Suprapubic skin (tissue), 4 donors: ENCODE results near the gene TMPRSS11D. TPM values are rescaled to one million over a fixed set of nuclear protein-coding genes. Genes with fewer than 3 reads are reported as not detected.

Source experiments
- DNase-seq, 2 donors: peaks; one replicate each; pipeline ENCODE4 v3.0.0-alpha.2; 2019; ENCODE audit warnings: low spot score in 2 of 2
- H3K27ac ChIP-seq: fragments of 200-600 bp; sonication (generic); one replicate; pipeline ENCODE4 v1.5.1; 2019
- H3K27me3 ChIP-seq: fragments of 200-600 bp; sonication (generic); one replicate; pipeline ENCODE4 v1.5.1; 2019
- H3K36me3 ChIP-seq: fragments of 200-600 bp; sonication (generic); one replicate; pipeline ENCODE4 v1.5.1; 2019
- H3K4me1 ChIP-seq: fragments of 200-600 bp; sonication (generic); one replicate; pipeline ENCODE4 v1.5.1; 2019
- H3K4me3 ChIP-seq: fragments of 200-600 bp; sonication (generic); one replicate; pipeline ENCODE4 v1.5.1; 2019; ENCODE audit warnings: mild to moderate bottlenecking
- H3K9me3 ChIP-seq: fragments of 200-600 bp; sonication (generic); one replicate; pipeline ENCODE4 v1.5.1; 2019
- EP300 ChIP-seq: sonication (generic); formaldehyde crosslinking; IDR thresholded peaks from one replicate; pipeline ENCODE4 v1.6.1; 2017; ENCODE audit warnings: antibody characterized with exemption
- POLR2A ChIP-seq, 2 donors: fragments of 450-650 bp; IDR thresholded peaks; one replicate each; pipeline ENCODE4 v1.6.1; 2017; ENCODE audit warnings: antibody characterized with exemption in 2 of 2, mild to moderate bottlenecking in 2 of 2, moderate library complexity in 2 of 2
- POLR2AphosphoS5 ChIP-seq, 3 donors: sonication (generic); formaldehyde crosslinking; IDR thresholded peaks; one replicate each; pipeline ENCODE4 v1.6.1; 2017; ENCODE audit warnings: antibody characterized with exemption in 3 of 3
- WGBS: methylation state at CpG from one replicate; pipeline ENCODE4 v1.1.5; 2018; 5-methylcytosine and 5-hydroxymethylcytosine counted together
- total RNA-seq, 4 donors: library from RNA; depleted of rRNA; stranded (reverse); fragments of >200 nt; gene quantifications; one replicate each; pipeline ENCODE4 v1.1.0, GENCODE V29; 2016
- TF ChIP-seq, protein P1 (sequence below), 2 donors: fragments of 200-600 bp in 1 of 2; fragments of 450-650 bp in 1 of 2; sonication (generic) in 1 of 2; IDR thresholded peaks; one replicate each; pipeline ENCODE4 v1.5.1; 2016 to 2019; ENCODE audit warnings: antibody characterized with exemption in 2 of 2, mild to moderate bottlenecking in 1 of 2, moderate library complexity in 1 of 2

TMPRSS11D gene
- total RNA-seq, 4 donors from 2014 or later: 0.72 to 0.73 TPM; not detected in 2

DNA sequence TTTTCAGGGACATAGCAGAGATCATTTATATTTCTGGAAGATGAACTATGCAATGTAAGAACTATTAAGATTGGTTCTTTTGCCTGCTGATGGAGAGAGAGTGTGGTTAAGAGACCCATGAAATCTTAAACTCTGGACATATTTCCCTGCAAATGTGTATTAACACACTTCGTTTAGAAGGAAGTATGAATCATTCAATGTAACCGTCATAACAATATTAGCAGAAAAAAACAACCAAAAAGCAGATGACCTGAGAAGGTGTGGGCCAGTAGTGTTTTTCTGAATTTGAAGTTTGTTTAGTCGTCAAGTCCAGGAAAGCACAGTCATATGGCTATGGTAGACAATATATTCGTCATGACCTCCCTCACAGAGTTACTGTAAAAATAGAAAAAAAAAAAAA is 2.5 kb upstream of the TMPRSS11D start:
- no peaks in the 10 kb centered on the region for H3K36me3 ChIP-seq
- no peak overlapping the region for H3K4me3 ChIP-seq
- 65% methylated on average over 4 of the region's 4 CpGs for WGBS
- DNase-seq: no peak
- H3K9me3 ChIP-seq: no peaks in the 10 kb centered on the region
- H3K27me3 ChIP-seq: no peaks in the 10 kb centered on the region
- H3K27ac ChIP-seq: no peak overlapping the region
- peaks cover 6% of the 10 kb centered on the region for H3K4me1 ChIP-seq
- no peak for TF ChIP-seq POLR2AphosphoS5 (IDR thresholded peaks at IDR 0.05)
- TF ChIP-seq EP300: no peak
- TF ChIP-seq POLR2A (IDR thresholded peaks at IDR 0.05): no peak
- TF ChIP-seq, protein P1, sequence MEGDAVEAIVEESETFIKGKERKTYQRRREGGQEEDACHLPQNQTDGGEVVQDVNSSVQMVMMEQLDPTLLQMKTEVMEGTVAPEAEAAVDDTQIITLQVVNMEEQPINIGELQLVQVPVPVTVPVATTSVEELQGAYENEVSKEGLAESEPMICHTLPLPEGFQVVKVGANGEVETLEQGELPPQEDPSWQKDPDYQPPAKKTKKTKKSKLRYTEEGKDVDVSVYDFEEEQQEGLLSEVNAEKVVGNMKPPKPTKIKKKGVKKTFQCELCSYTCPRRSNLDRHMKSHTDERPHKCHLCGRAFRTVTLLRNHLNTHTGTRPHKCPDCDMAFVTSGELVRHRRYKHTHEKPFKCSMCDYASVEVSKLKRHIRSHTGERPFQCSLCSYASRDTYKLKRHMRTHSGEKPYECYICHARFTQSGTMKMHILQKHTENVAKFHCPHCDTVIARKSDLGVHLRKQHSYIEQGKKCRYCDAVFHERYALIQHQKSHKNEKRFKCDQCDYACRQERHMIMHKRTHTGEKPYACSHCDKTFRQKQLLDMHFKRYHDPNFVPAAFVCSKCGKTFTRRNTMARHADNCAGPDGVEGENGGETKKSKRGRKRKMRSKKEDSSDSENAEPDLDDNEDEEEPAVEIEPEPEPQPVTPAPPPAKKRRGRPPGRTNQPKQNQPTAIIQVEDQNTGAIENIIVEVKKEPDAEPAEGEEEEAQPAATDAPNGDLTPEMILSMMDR (IDR thresholded peaks at IDR 0.05): no peak

DNA sequence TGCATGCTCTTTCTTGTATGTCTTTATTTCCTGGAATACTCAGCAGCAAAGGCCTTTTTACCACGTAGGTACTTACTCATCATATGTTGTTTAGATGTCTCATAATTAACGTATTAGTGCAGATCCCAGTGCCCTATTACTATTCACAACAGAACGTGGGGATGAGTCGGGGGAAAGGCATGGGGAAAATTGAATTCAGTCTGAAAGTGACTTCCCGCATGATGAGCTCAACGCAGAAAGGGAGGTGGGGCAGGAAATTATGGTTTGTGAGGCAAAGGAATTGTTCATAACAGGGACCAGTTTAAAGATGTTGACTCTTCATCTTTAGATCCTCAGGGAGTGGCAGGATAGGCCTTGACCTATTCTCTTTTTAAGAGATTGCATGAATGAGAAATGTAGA is 2.0 kb upstream of the TMPRSS11D start:
- no peak overlapping the region for H3K27ac ChIP-seq
- peaks cover 6% of the 10 kb centered on the region for H3K4me1 ChIP-seq
- H3K9me3 ChIP-seq: no peaks in the 10 kb centered on the region
- whole genome bisulfite sequencing: 42% methylated on average over 6 of the region's 6 CpGs
- H3K27me3 ChIP-seq: no peaks in the 10 kb centered on the region
- DNase-seq: no peak
- no peak overlapping the region for H3K4me3 ChIP-seq
- TF ChIP-seq, protein P1 (IDR thresholded peaks at IDR 0.05): no peak
- TF ChIP-seq POLR2A (IDR thresholded peaks at IDR 0.05) (no peak), POLR2AphosphoS5 (IDR thresholded peaks at IDR 0.05) (no peak)
- H3K36me3 ChIP-seq: no peaks in the 10 kb centered on the region

DNA sequence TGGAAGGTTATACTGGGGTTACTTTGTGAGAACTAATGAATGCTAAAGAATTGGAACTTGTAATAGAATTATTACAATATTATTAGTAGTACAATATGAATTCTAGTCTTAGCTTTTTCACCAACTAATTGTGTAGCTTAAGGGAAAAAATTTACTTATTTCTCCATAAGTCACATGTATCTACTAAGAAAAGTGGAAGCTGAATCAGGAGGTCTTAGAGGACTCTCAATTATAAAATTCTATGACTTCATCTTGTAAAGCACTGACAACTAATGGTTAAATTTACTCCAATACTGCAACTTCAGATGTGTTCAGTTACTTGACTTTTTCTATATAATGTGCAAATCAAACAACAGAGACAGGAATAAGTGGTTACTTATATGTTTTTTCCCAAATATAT is 899 bp upstream of the TMPRSS11D start:
- TF ChIP-seq, protein P1 (IDR thresholded peaks at IDR 0.05): no peak
- TF ChIP-seq EP300: no peak
- TF ChIP-seq POLR2A (IDR thresholded peaks at IDR 0.05): no peak
- TF ChIP-seq POLR2AphosphoS5 (IDR thresholded peaks at IDR 0.05): no peak
- no peaks in the 10 kb centered on the region for H3K36me3 ChIP-seq
- no peaks in the 10 kb centered on the region for H3K9me3 ChIP-seq
- no peak for DNase-seq
- no peak overlapping the region for H3K4me3 ChIP-seq
- H3K27me3 ChIP-seq: no peaks in the 10 kb centered on the region
- peaks cover 6% of the 10 kb centered on the region for H3K4me1 ChIP-seq
- no peak overlapping the region for H3K27ac ChIP-seq

DNA sequence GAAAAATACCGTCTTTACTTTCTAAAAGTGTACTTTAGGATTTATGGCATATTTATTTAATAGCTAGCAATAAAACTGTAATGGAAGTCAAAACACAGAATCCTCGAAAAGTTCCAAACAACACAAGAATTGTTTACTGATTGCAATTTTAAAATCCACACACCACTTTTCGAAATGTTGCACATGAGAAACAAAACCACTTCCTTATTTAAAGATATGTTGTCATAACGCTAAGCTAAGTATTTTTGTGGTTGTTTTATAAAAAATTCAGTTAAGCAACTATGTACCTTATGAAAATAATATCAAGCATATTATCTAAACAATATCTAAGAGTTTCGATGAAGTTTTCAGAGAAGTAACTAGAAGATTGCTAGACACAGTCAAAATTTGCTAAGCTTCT is 344 bp downstream of the TMPRSS11D start:
- no peak overlapping the region for H3K4me3 ChIP-seq
- whole genome bisulfite sequencing: 81% methylated on average over 5 of the region's 5 CpGs
- DNase-seq: no peak
- TF ChIP-seq POLR2A (IDR thresholded peaks at IDR 0.05) (no peak), POLR2AphosphoS5 (IDR thresholded peaks at IDR 0.05) (no peak), EP300 (no peak)
- TF ChIP-seq, protein P1 (IDR thresholded peaks at IDR 0.05): no peak
- no peaks in the 10 kb centered on the region for H3K9me3 ChIP-seq
- no peak overlapping the region for H3K27ac ChIP-seq
- no peaks in the 10 kb centered on the region for H3K27me3 ChIP-seq
- peaks cover 6% of the 10 kb centered on the region for H3K4me1 ChIP-seq
- H3K36me3 ChIP-seq: no peaks in the 10 kb centered on the region

DNA sequence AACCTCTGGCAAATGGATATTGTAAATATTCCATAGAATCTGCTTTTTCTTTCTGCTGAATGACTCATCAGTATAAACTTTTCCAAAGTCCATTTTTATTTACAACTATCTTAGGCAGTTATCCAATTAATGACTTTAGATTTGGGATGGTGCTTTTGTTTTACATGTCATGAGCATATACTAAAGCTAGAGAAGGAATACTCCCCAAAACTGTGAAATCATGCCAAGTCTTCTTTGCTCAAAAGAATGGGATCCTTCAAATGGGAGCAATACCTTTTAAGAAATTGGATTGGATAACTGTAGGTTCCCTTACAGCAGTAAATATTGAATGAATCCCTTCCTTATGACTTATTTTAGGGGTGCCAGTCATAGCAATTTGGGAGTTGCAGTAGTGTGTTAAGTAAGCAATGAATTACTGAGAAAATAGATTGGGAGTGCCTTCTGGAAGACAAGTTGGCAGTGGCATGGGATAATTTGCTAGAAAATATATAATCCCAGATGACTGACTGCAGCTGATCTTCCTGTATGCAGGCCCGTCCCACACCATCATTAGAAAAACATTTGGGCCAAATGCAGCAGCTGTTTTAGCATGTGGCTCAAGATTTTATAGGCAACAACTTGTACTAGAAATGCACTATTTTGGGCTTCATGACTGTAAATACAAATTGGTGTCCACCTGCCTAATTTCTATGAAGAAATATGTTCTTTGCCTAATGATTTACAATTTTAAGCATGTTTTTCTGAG is 2.8 kb downstream of the TMPRSS11D start:
- Histone ChIP-seq H3K27ac (no peak overlapping the region), H3K4me3 (no peak overlapping the region), H3K36me3 (no peaks in the 10 kb centered on the region), H3K9me3 (no peaks in the 10 kb centered on the region), H3K27me3 (no peaks in the 10 kb centered on the region), H3K4me1 (peaks cover 6% of the 10 kb centered on the region)
- no peak for DNase-seq
- no peak for TF ChIP-seq POLR2AphosphoS5 (IDR thresholded peaks at IDR 0.05)
- no peak for TF ChIP-seq EP300
- TF ChIP-seq, protein P1 (IDR thresholded peaks at IDR 0.05): no peak
- TF ChIP-seq POLR2A (IDR thresholded peaks at IDR 0.05): no peak
- 19% methylated on average over 1 of the region's 1 CpG for WGBS
